SK-N-SH (cell line): ENCODE results near the gene MAPKAPK3. TPM values are rescaled to one million over a fixed set of nuclear protein-coding genes. Genes with fewer than 3 reads are reported as not detected.

Source experiments
- CTCF ChIA-PET: fragments of 300-600, 350-600 bp; formaldehyde crosslinking; extraction: SDS; loops from one replicate; lab custom pipeline; 2021; lab: Yijun Ruan, JAX
- POLR2A ChIA-PET: fragments of 350-600 bp; sonication (Branson Sonifier 250); formaldehyde crosslinking; extraction: SDS; loops from one replicate; lab custom pipeline; 2020; ENCODE audit warnings: antibody characterized with exemption, inconsistent platforms; lab: Yijun Ruan, JAX
- DNase-seq: peaks from one replicate; pipeline ENCODE4 v3.0.0; 2012
- H2AFZ ChIP-seq: fragments of 200-600 bp; sonication (generic); 2 replicates; pipeline ENCODE4 v1.8.1; 2016; ENCODE audit warnings: antibody characterized with exemption, mild to moderate bottlenecking, low read depth
- H3F3A ChIP-seq: fragments of 200-600 bp; sonication (generic); replicated peaks from 2 replicates; pipeline ENCODE3; 2016; ENCODE audit warnings: antibody characterized with exemption, mild to moderate bottlenecking; ENCODE audit not compliant: insufficient read depth
- H3K27ac ChIP-seq, 2 experiments: fragments of 200-500 bp in 1 of 2; fragments of 200-600 bp in 1 of 2; sonication (Bioruptor generic) in 1 of 2; sonication (generic), shearing (Covaris generic) in 1 of 2; 2 replicates each; pipeline versions ENCODE4 v1.5.1 to v1.6.1; 2014 to 2016; ENCODE audit warnings: low read depth in 2 of 2, inconsistent platforms in 1 of 2, low read length in 1 of 2, mild to moderate bottlenecking in 1 of 2, mixed read lengths in 1 of 2
- H3K27me3 ChIP-seq: fragments of 200-600 bp; sonication (generic), shearing (Covaris generic); 2 replicates; pipeline ENCODE4 v1.6.1; 2016; ENCODE audit warnings: mixed run types; ENCODE audit not compliant: insufficient read depth
- H3K36me3 ChIP-seq, 2 experiments: fragments of 200-500 bp in 1 of 2; fragments of 200-600 bp in 1 of 2; sonication (Bioruptor generic) in 1 of 2; sonication (generic) in 1 of 2; replicated peaks in 1 of 2; 2 replicates each; pipeline versions ENCODE3 to v1.5.1; 2014 to 2016; ENCODE audit warnings: low read length in 1 of 2, mild to moderate bottlenecking in 1 of 2; ENCODE audit not compliant: insufficient read depth in 2 of 2, control insufficient read depth in 1 of 2
- H3K4me1 ChIP-seq, 2 experiments: fragments of 200-500 bp in 1 of 2; fragments of 200-600 bp in 1 of 2; sonication (Bioruptor generic) in 1 of 2; sonication (generic), shearing (Covaris generic) in 1 of 2; 2 replicates each; pipeline versions ENCODE4 v1.5.1 to v1.6.1; 2014 to 2016; ENCODE audit warnings: low read depth in 1 of 2, low read length in 1 of 2, mixed run types in 1 of 2; ENCODE audit not compliant: insufficient read depth in 2 of 2, control insufficient read depth in 1 of 2
- H3K4me2 ChIP-seq: fragments of 200-600 bp; sonication (generic), shearing (Covaris generic); 2 replicates; pipeline ENCODE4 v1.6.1; 2017; ENCODE audit warnings: mixed run types
- H3K4me3 ChIP-seq, 2 experiments: fragments of 200-500 bp in 1 of 2; fragments of 200-600 bp in 1 of 2; sonication (Bioruptor generic) in 1 of 2; sonication (generic), shearing (Covaris generic) in 1 of 2; 2 replicates each; pipeline versions ENCODE4 v1.5.1 to v1.8.1; 2014 to 2016; ENCODE audit warnings: low read depth in 2 of 2, inconsistent platforms in 1 of 2, low read length in 1 of 2, mild to moderate bottlenecking in 1 of 2, mixed read lengths in 1 of 2, moderate library complexity in 1 of 2
- H3K79me2 ChIP-seq: fragments of 200-600 bp; sonication (generic); 2 replicates; pipeline ENCODE4 v1.8.1; 2017; ENCODE audit warnings: mild to moderate bottlenecking; ENCODE audit not compliant: insufficient read depth
- H3K9ac ChIP-seq: fragments of 200-600 bp; sonication (generic); 2 replicates; pipeline ENCODE4 v1.6.1; 2017; ENCODE audit warnings: mixed run types
- H3K9me2 ChIP-seq: fragments of 200-600 bp; sonication (generic); 2 replicates; pipeline ENCODE4 v1.6.1; 2017; ENCODE audit warnings: mixed run types
- H3K9me3 ChIP-seq: fragments of 200-600 bp; sonication (generic); 2 replicates; pipeline ENCODE4 v1.6.1; 2017; ENCODE audit warnings: mixed run types, mild to moderate bottlenecking, moderate library complexity
- H4K20me1 ChIP-seq: fragments of 200-600 bp; sonication (generic); 2 replicates; pipeline ENCODE4 v1.6.1; 2017; ENCODE audit warnings: mild to moderate bottlenecking, mixed run types; ENCODE audit not compliant: insufficient read depth
- EP300 ChIP-seq, 2 experiments: IDR thresholded peaks; 2 replicates each; pipeline versions ENCODE4 v1.4.0 to v1.6.1; 2012; ENCODE audit warnings: borderline replicate concordance in 1 of 2, low read depth in 1 of 2, low read length in 1 of 2
- FOSL2 ChIP-seq: IDR thresholded peaks from 2 replicates; pipeline ENCODE4 v1.4.0; 2012; ENCODE audit warnings: low read depth, mild to moderate bottlenecking, moderate library complexity, borderline replicate concordance
- FOXJ3 ChIP-seq: sonication (generic); formaldehyde crosslinking; IDR thresholded peaks from 2 replicates; pipeline ENCODE4 v1.5.1; 2020; ENCODE audit warnings: mild to moderate bottlenecking, missing genetic modification reagents
- GABPA ChIP-seq: IDR thresholded peaks from 2 replicates; pipeline ENCODE4 v1.4.0; 2012; ENCODE audit warnings: low read depth, mild to moderate bottlenecking
- GATA2 ChIP-seq: sonication (generic); formaldehyde crosslinking; IDR thresholded peaks from 2 replicates; pipeline ENCODE4 v1.5.0; 2020; ENCODE audit warnings: mild to moderate bottlenecking, missing genetic modification reagents
- JUND ChIP-seq: IDR thresholded peaks from 2 replicates; pipeline ENCODE4 v1.4.0; 2012
- MXI1 ChIP-seq: IDR thresholded peaks from 2 replicates; pipeline ENCODE4 v1.6.1; 2012; ENCODE audit warnings: mild to moderate bottlenecking, low read depth, low read length, improper control_type of control experiment
- NFIC ChIP-seq: IDR thresholded peaks from 2 replicates; pipeline ENCODE4 v1.4.0; 2012; ENCODE audit warnings: borderline replicate concordance
- NRF1 ChIP-seq: IDR thresholded peaks from 2 replicates; pipeline ENCODE4 v1.6.1; 2012; ENCODE audit warnings: low read depth, mild to moderate bottlenecking, low read length
- POLR2AphosphoS5 ChIP-seq: IDR thresholded peaks from 2 replicates; pipeline ENCODE4 v1.6.1; 2012; ENCODE audit warnings: low read depth, low read length
- RCOR1 ChIP-seq: fragments of 150-350 bp; IDR thresholded peaks from 2 replicates; pipeline ENCODE4 v1.6.1; 2017; ENCODE audit warnings: antibody characterized with exemption, low read length
- RFX5 ChIP-seq: IDR thresholded peaks from 2 replicates; pipeline ENCODE4 v1.6.1; 2012; ENCODE audit warnings: mild to moderate bottlenecking, improper control_type of control experiment, low read length
- RXRA ChIP-seq: IDR thresholded peaks from 2 replicates; pipeline ENCODE4 v1.4.0; 2012; ENCODE audit warnings: low read depth, mild to moderate bottlenecking, borderline replicate concordance
- SMC3 ChIP-seq: IDR thresholded peaks from 2 replicates; pipeline ENCODE4 v1.6.1; 2012; ENCODE audit warnings: low read depth, low read length, improper control_type of control experiment
- TAF1 ChIP-seq: IDR thresholded peaks from 2 replicates; pipeline ENCODE4 v1.6.1; 2012; ENCODE audit warnings: low read depth, mild to moderate bottlenecking, low read length, moderate library complexity, borderline replicate concordance
- TCF12 ChIP-seq: IDR thresholded peaks from 2 replicates; pipeline ENCODE4 v1.4.0; 2012
- WGBS: methylation state at CpG from one replicate; pipeline ENCODE4 v1.1.6; 2017; ENCODE audit warnings: low lambda C conversion rate; 5-methylcytosine and 5-hydroxymethylcytosine counted together
- polyA plus RNA-seq, 3 experiments: library from polyadenylated mRNA; depleted of rRNA; stranded (reverse); fragments of >200 nt; gene quantifications; 2 replicates each; pipeline ENCODE4 v1.2.3, GENCODE V29; 2012
- TF ChIP-seq, protein P1 (sequence below): IDR thresholded peaks from 2 replicates; pipeline ENCODE4 v1.4.0; 2012; ENCODE audit warnings: low read depth, borderline replicate concordance
- TF ChIP-seq, protein P2 (sequence below): IDR thresholded peaks from 2 replicates; pipeline ENCODE4 v1.4.0; 2012; ENCODE audit warnings: low read depth
- TF ChIP-seq, protein P3 (sequence below): fragments of 150-350 bp; IDR thresholded peaks from 2 replicates; pipeline ENCODE4 v1.6.1; 2017; ENCODE audit warnings: antibody characterized with exemption, low read length, low read depth, borderline replicate concordance
- TF ChIP-seq, protein P4 (sequence below): fragments of 200-600 bp; sonication (generic); IDR thresholded peaks from 2 replicates; pipeline ENCODE4 v1.6.1; 2017; ENCODE audit warnings: antibody characterized with exemption, mild to moderate bottlenecking, moderate library complexity

MAPKAPK3 gene
- polyA plus RNA-seq, 1 of the 3 experiments (the other 2 are of a cell fraction) = 29.4 TPM

DNA sequence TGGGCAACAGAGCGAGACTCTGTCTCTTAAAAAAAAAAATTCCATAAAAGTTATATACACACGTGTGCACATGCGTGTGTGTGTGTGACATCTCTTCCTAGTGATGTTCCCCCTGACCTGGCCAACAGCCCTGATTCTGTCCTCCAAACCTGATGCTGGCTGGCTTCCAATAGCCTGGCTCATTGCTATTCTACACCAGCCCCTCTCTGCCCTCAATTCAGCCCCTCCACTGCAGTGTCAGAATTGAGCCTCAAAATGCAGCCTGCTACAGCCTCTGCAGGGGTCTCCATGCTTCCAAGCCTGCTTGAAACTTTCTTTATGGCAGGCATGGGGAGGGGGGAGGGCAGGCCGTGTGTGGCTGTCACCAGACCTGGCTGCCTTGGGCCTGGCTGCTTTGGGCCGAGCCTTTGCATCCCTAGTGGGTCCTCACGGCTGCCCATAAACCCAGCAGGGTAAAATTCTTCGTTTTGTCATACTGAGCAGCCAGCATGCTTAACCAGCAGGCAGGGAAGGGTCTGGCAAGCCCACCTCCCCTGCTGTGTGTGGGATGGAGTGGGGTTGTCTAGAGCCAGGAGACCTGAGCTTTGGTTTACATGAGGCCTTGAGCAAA, 35.1 kb downstream of the MAPKAPK3 start:
- Histone ChIP-seq H3K9me3 (no peaks in the 10 kb centered on the region), H3K4me1 (peaks cover 0 to 35% of the 10 kb centered on the region in 2 experiments; a peak in 1 of 4 replicates), H3K27ac (no peak overlapping the region), H4K20me1 (no peaks in the 10 kb centered on the region), H3K9ac (no peak overlapping the region), H3K9me2 (no peaks in the 10 kb centered on the region), H3K4me3 (no peak overlapping the region), H3F3A (no peaks in the 10 kb centered on the region), H3K36me3 (no peaks in the 10 kb centered on the region), H3K79me2 (no peaks in the 10 kb centered on the region), H3K27me3 (no peaks in the 10 kb centered on the region), H2AFZ (no peak overlapping the region), H3K4me2 (no peak overlapping the region)
- no peak for DNase-seq
- TF ChIP-seq FOXJ3 = no peak
- TF ChIP-seq FOSL2 = no peak
- TF ChIP-seq, protein P1, sequence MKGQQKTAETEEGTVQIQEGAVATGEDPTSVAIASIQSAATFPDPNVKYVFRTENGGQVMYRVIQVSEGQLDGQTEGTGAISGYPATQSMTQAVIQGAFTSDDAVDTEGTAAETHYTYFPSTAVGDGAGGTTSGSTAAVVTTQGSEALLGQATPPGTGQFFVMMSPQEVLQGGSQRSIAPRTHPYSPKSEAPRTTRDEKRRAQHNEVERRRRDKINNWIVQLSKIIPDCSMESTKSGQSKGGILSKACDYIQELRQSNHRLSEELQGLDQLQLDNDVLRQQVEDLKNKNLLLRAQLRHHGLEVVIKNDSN = no peak
- TF ChIP-seq RCOR1 = no peak
- no peak for TF ChIP-seq TAF1
- no peak for TF ChIP-seq RFX5
- TF ChIP-seq EP300 (IDR thresholded peaks at IDR 0.05; ENCODE audit: borderline replicate concordance in 1 of 2, low read depth in 1 of 2, low read length in 1 of 2) = no peak
- no peak for TF ChIP-seq TCF12
- no peak for TF ChIP-seq POLR2AphosphoS5
- no peak for TF ChIP-seq SMC3
- no peak for TF ChIP-seq GATA2
- no peak for TF ChIP-seq JUND
- TF ChIP-seq, protein P2, sequence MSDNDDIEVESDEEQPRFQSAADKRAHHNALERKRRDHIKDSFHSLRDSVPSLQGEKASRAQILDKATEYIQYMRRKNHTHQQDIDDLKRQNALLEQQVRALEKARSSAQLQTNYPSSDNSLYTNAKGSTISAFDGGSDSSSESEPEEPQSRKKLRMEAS = no peak
- TF ChIP-seq RXRA = no peak
- no peak for TF ChIP-seq MXI1
- TF ChIP-seq, protein P3, sequence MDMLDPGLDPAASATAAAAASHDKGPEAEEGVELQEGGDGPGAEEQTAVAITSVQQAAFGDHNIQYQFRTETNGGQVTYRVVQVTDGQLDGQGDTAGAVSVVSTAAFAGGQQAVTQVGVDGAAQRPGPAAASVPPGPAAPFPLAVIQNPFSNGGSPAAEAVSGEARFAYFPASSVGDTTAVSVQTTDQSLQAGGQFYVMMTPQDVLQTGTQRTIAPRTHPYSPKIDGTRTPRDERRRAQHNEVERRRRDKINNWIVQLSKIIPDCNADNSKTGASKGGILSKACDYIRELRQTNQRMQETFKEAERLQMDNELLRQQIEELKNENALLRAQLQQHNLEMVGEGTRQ = no peak
- TF ChIP-seq NFIC = no peak
- TF ChIP-seq GABPA = no peak
- TF ChIP-seq NRF1 = no peak
- TF ChIP-seq, protein P4, sequence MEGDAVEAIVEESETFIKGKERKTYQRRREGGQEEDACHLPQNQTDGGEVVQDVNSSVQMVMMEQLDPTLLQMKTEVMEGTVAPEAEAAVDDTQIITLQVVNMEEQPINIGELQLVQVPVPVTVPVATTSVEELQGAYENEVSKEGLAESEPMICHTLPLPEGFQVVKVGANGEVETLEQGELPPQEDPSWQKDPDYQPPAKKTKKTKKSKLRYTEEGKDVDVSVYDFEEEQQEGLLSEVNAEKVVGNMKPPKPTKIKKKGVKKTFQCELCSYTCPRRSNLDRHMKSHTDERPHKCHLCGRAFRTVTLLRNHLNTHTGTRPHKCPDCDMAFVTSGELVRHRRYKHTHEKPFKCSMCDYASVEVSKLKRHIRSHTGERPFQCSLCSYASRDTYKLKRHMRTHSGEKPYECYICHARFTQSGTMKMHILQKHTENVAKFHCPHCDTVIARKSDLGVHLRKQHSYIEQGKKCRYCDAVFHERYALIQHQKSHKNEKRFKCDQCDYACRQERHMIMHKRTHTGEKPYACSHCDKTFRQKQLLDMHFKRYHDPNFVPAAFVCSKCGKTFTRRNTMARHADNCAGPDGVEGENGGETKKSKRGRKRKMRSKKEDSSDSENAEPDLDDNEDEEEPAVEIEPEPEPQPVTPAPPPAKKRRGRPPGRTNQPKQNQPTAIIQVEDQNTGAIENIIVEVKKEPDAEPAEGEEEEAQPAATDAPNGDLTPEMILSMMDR = no peak
- CTCF ChIA-PET = interaction anchor here (0.6 to 13.2 kb wide), 15 partner anchors 10 to 720 kb away, joined by 3 to 171 read pairs (median 4); partner anchors contain the start of genes C3orf18, DOCK3, HEMK1 and MAPKAPK3
- WGBS = 81% methylated on average over 7 of the region's 7 CpGs
- POLR2A ChIA-PET = interaction anchor here (0.8 to 1.4 kb wide), 2 partner anchors 32 to 36 kb away, joined by 3 read pairs; no protein-coding TSS in a partner anchor
